Esophagus muscularis mucosa (tissue), 3 donors: Measurements from ENCODE around the gene CIRBP.

Experiments
- CTCF ChIP-seq, 3 experiments: fragments of 200-600 bp in 2 of 3; fragments of 450-650 bp in 1 of 3; sonication (generic) in 2 of 3; IDR thresholded peaks; one replicate each; pipeline ENCODE4 v1.5.1; 2017 to 2019; ENCODE audit warnings: antibody characterized with exemption in 3 of 3, mild to moderate bottlenecking in 2 of 3, moderate library complexity in 1 of 3
- POLR2A ChIP-seq: fragments of 450-650 bp; IDR thresholded peaks from one replicate; pipeline ENCODE4 v1.6.1; 2017; ENCODE audit warnings: antibody characterized with exemption, moderate library complexity, mild to moderate bottlenecking, low read depth
- POLR2AphosphoS5 ChIP-seq, 2 donors: sonication (generic); formaldehyde crosslinking; IDR thresholded peaks; one replicate each; pipeline ENCODE4 v1.6.1; 2017; ENCODE audit warnings: antibody characterized with exemption in 2 of 2

- TF ChIP-seq POLR2A (no peak), CTCF (IDR thresholded peaks at IDR 0.05) (no peak), POLR2AphosphoS5 (IDR thresholded peaks at IDR 0.05) (peak in 1 of 2 donors; percentile 42)
Observed at GRCh38 chr19:1256646-1257474, 12.3 kb upstream of the CIRBP start.
